ENCODE results near the gene PRXL2B. TPM values are rescaled to one million over a fixed set of nuclear protein-coding genes. Genes with fewer than 3 reads are reported as not detected.
A peak's percentile ranks its signal among the peaks of the same experiment; 100 is the strongest.

PRXL2B gene, protein sequence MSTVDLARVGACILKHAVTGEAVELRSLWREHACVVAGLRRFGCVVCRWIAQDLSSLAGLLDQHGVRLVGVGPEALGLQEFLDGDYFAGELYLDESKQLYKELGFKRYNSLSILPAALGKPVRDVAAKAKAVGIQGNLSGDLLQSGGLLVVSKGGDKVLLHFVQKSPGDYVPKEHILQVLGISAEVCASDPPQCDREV
- 33.7 and 40.3 TPM in 2 replicates for total RNA-seq (ENCODE audit: low replicate concordance)
- long read RNA-seq, partial matches to known transcripts: 1 of 5 reads
- long read RNA-seq, other reads (novel, unspliced or antisense): 3 of 5 reads

DNA sequence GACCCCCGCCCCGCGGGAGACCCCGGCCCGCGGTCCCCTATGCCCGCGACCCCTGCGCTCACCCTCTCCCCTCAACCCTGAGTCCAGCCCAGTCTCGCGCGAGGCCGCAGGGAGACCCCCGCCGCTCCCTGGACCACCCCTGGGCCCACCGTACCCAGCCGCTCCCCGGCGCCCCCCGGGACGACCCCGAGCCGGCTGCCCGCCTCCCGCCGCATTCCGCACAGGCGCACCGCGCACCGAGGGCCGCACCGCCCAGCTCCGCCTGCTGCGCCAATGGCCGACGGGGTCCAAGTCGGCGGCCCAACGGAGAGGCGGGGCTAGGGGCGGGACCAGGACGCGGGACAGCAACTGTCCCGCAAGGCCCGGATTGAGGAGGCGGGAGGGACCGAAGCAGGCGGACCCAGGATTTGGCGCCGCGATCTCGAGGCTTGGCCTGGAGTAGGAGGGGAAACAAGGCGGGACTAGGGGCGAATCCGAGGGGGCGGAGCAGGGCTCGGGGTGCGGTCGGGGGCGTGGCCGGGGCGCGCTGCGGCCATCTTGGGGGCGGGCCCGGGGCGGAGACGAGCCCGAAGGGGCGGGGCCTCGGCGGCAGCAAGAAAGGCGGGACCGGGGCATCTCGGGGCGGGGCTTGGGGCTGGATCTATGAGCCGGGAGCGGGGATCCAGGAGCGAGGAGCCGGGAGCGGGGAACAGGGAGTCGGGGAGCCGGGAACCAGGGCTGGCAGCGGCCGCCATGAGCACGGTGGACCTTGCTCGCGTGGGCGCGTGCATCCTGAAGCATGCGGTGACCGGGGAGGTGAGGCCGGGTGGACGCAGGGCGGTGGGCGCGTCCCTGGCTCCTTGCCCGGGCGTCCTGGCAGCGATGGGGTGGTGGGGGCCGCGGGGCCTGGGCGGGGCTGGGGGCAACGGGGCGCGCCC, at the start of gene PRXL2B:
Gene PRXL2B, plus strand, starts transcription at position 624 of the 917 bp plus-strand sequence. Its CDS starts 109 bp downstream, at position 733.
- Mint-ChIP-seq H3K27ac (peak within 1 kb of the TSS; percentile 74), H3K27me3 (peaks cover 3% of the 10 kb centered on the region), H3K9me3 (peaks cover 3% of the 10 kb centered on the region), H3K4me3 (peak within 1 kb of the TSS; percentile 90), H3K36me3 (no peaks in the 10 kb centered on the region), H3K4me1 (ENCODE audit: unreplicated experiment) (peaks cover 8% of the 10 kb centered on the region)
- DNase-seq (ENCODE audit: extremely low spot score, unreplicated experiment): peak; percentile 100
- TF ChIP-seq, protein P1, sequence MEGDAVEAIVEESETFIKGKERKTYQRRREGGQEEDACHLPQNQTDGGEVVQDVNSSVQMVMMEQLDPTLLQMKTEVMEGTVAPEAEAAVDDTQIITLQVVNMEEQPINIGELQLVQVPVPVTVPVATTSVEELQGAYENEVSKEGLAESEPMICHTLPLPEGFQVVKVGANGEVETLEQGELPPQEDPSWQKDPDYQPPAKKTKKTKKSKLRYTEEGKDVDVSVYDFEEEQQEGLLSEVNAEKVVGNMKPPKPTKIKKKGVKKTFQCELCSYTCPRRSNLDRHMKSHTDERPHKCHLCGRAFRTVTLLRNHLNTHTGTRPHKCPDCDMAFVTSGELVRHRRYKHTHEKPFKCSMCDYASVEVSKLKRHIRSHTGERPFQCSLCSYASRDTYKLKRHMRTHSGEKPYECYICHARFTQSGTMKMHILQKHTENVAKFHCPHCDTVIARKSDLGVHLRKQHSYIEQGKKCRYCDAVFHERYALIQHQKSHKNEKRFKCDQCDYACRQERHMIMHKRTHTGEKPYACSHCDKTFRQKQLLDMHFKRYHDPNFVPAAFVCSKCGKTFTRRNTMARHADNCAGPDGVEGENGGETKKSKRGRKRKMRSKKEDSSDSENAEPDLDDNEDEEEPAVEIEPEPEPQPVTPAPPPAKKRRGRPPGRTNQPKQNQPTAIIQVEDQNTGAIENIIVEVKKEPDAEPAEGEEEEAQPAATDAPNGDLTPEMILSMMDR (conservative IDR thresholded peaks at IDR 0.05): no peak

DNA sequence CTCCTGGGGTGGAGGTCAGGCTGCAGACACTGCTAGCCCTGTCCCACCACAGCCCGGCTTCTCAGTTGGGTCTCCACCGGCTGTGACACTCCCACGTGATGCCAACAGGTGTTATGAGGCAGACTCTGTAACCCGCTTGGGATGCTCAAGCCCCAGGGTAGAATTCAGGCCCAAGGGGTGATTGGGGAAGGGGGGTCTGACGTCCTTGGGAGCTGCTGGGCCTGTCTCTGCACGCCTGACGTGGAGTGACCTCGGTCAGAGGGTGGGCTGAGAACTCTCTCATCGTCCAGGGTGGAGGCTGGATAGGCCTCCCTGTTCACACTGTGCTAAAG, 48.8 kb upstream of the PRXL2B start:
- H3K36me3 Mint-ChIP-seq: no peaks in the 10 kb centered on the region
- peaks cover 27% of the 10 kb centered on the region for H3K27me3 Mint-ChIP-seq
- H3K4me3 Mint-ChIP-seq: no peak overlapping the region
- H3K27ac Mint-ChIP-seq: no peak overlapping the region
- peaks cover 17% of the 10 kb centered on the region for H3K4me1 Mint-ChIP-seq (ENCODE audit: unreplicated experiment)
- no peaks in the 10 kb centered on the region for H3K9me3 Mint-ChIP-seq
- DNase-seq (ENCODE audit: extremely low spot score, unreplicated experiment): no peak
- TF ChIP-seq, protein P1 (conservative IDR thresholded peaks at IDR 0.05): no peak

DNA sequence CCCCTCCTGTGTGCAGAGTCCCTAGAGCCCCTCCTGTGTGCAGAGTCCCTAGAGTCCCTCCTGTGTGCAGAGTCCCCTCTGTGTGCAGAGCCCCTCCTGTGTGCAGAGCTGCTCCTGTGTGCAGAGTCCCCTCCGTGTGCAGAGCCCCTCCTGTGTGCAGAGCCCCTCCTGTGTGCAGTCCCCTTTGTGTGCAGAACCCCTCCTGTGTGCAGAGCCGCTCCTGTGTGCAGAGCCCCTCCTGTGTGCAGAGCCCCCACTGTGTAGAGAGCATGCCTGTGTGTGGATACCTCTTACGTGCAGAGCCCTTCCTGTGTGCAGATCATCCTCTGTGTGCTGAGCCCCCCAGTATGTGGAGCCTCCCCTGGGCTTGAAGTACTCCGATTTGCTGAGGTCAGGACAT, 48.2 kb upstream of the PRXL2B start:
- TF ChIP-seq, protein P1 (conservative IDR thresholded peaks at IDR 0.05): no peak
- no peak for DNase-seq (ENCODE audit: extremely low spot score, unreplicated experiment)
- H3K9me3 Mint-ChIP-seq: no peaks in the 10 kb centered on the region
- no peak overlapping the region for H3K4me3 Mint-ChIP-seq
- peaks cover 21% of the 10 kb centered on the region for H3K27me3 Mint-ChIP-seq
- no peak overlapping the region for H3K27ac Mint-ChIP-seq
- no peaks in the 10 kb centered on the region for H3K36me3 Mint-ChIP-seq
- peaks cover 14% of the 10 kb centered on the region for H3K4me1 Mint-ChIP-seq (ENCODE audit: unreplicated experiment)

DNA sequence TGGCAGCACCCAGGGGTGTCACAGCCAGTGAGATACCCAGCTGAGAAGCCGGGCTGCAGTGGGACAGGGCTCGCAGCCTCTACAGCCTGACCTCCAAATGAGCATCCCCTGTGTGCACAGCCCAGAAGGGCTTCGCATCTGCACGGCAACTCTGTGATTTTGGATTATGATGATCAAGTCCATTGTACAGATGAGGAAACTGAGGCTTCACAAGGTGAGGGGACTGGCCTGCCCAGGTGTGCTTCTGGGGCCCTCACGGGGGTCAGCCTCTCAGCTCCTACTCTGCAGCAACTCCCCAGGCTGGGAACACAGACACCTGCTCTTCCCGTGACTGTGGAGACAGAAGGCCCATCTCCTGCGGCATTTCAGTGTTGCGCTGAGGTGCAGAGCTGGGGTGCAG, 47.7 kb upstream of the PRXL2B start:
- Mint-ChIP-seq H3K4me1 (ENCODE audit: unreplicated experiment) (peaks cover 13% of the 10 kb centered on the region), H3K9me3 (no peaks in the 10 kb centered on the region), H3K4me3 (no peak overlapping the region), H3K27me3 (peaks cover 17% of the 10 kb centered on the region), H3K36me3 (no peaks in the 10 kb centered on the region), H3K27ac (no peak overlapping the region)
- TF ChIP-seq, protein P1 (conservative IDR thresholded peaks at IDR 0.05): no peak
- no peak for DNase-seq (ENCODE audit: extremely low spot score, unreplicated experiment)

DNA sequence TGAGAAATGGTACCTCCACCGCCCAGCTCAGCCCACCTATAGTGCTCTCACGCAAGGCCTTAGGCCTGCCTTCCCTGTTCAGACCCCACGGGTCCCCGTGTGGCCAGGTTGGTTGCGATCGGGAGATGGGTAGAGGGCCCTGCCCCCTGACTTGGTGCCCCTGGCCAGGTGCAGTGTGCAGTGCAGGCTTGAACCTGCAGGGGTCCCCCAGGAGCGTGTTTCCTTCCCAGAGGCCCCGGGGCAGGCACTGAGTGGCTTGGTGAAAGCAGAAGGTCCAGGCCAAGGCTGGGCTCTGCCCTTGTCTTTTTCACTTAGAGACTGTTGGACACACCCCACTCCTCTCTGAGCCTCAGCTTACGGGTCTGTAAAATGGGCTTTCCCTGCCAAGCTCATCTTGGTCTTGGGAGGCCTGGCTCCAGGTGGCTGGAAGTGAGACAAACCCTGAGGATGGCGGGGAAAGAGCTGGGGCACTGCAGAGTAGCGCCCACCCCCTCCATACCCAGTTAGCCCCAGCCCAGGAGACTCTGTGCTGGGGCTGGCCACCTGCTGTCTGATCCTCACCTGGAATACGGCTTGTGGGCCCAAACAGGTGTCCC, 47.2 kb upstream of the PRXL2B start:
- Mint-ChIP-seq H3K36me3 (no peaks in the 10 kb centered on the region), H3K27ac (no peak overlapping the region), H3K27me3 (peaks cover 14% of the 10 kb centered on the region), H3K9me3 (no peaks in the 10 kb centered on the region), H3K4me3 (no peak overlapping the region), H3K4me1 (ENCODE audit: unreplicated experiment) (peaks cover 13% of the 10 kb centered on the region)
- TF ChIP-seq, protein P1 (conservative IDR thresholded peaks at IDR 0.05): peak; percentile 65
- no peak for DNase-seq (ENCODE audit: extremely low spot score, unreplicated experiment)

Data from type B pancreatic cell (in vitro differentiated cells).